Suppressor macrophage treated with lipopolysaccharide for 4 hours (primary cell): ENCODE results near the gene ULK4.
"Not testable (repeated sequence)": the region's sequence is repeated elsewhere in the genome, so short reads cannot be mapped to it uniquely, and the experiment has no call there.

Experiments
- DNase-seq: peaks from one replicate; pipeline ENCODE4 v3.0.0-alpha.2; 2020

Gene ULK4

GRCh38 chr3:41418961-41419691 lies 542.8 kb downstream of the ULK4 start:
- DNase-seq = peak; percentile 73

GRCh38 chr3:41417574-41417973 lies 544.3 kb downstream of the ULK4 start:
- DNase-seq = no peak

- DNase-seq = no peak
These were observed 550.8 kb downstream of the ULK4 start for GRCh38 chr3:41411065-41411464.

- no peak for DNase-seq
These were observed 556.4 kb downstream of the ULK4 start for GRCh38 chr3:41405466-41405865.

GRCh38 chr3:41404582-41404981 lies 557.3 kb downstream of the ULK4 start:
- no peak for DNase-seq

- DNase-seq = no peak
These were observed 567.0 kb downstream of the ULK4 start for GRCh38 chr3:41394896-41395295.

GRCh38 chr3:41370765-41371535 lies 591.0 kb downstream of the ULK4 start:
- DNase-seq = not testable (repeated sequence)

- no peak for DNase-seq
These were observed 591.6 kb downstream of the ULK4 start for GRCh38 chr3:41370307-41370706.

- DNase-seq = no peak
These were observed 592.1 kb downstream of the ULK4 start for GRCh38 chr3:41369838-41370237.

GRCh38 chr3:41365973-41366372 lies 595.9 kb downstream of the ULK4 start:
- no peak for DNase-seq

GRCh38 chr3:41364736-41365135 lies 597.2 kb downstream of the ULK4 start:
- DNase-seq = no peak

GRCh38 chr3:41363830-41364523 lies 597.9 kb downstream of the ULK4 start:
- no peak for DNase-seq

GRCh38 chr3:41362638-41363559 lies 599.0 kb downstream of the ULK4 start:
- DNase-seq = no peak

GRCh38 chr3:41357271-41357670 lies 604.6 kb downstream of the ULK4 start:
- no peak for DNase-seq

GRCh38 chr3:41356775-41357174 lies 605.1 kb downstream of the ULK4 start:
- DNase-seq = no peak

- peak; percentile 72 for DNase-seq
These were observed 609.4 kb downstream of the ULK4 start for GRCh38 chr3:41352510-41352909.

- DNase-seq = peak; percentile 34
These were observed 611.5 kb downstream of the ULK4 start for GRCh38 chr3:41350441-41350840.

- DNase-seq = no peak
These were observed 613.5 kb downstream of the ULK4 start for GRCh38 chr3:41348401-41348800.

- no peak for DNase-seq
These were observed 615.1 kb downstream of the ULK4 start for GRCh38 chr3:41346698-41347270.

GRCh38 chr3:41345788-41346187 lies 616.1 kb downstream of the ULK4 start:
- DNase-seq = no peak

GRCh38 chr3:41339758-41340157 lies 622.1 kb downstream of the ULK4 start:
- no peak for DNase-seq

- DNase-seq = no peak
These were observed 623.6 kb downstream of the ULK4 start for GRCh38 chr3:41338276-41338675.
